AG20443 (cell line): ENCODE data around the gene MRPL43.
A peak's percentile ranks its signal among the peaks of the same experiment; 100 is the strongest.

ENCODE experiments used
- DNase-seq: peaks from one replicate; pipeline ENCODE4 v3.0.0; 2012; ENCODE audit warnings: low spot score, mixed read lengths

MRPL43 gene

DNA sequence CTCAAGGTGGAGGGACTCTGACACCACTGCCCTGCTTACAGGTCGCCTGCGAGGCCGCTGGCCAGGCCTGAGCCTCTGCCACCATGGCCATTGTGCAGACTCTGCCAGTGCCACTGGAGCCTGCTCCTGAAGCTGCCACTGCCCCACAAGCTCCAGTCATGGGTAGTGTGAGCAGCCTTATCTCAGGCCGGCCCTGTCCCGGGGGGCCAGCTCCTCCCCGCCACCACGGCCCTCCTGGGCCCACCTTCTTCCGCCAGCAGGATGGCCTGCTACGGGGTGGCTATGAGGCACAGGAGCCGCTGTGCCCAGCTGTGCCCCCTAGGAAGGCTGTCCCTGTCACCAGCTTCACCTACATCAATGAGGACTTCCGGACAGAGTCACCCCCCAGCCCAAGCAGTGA lies 15.2 kb upstream of the MRPL43 start:
- no peak for DNase-seq

DNA sequence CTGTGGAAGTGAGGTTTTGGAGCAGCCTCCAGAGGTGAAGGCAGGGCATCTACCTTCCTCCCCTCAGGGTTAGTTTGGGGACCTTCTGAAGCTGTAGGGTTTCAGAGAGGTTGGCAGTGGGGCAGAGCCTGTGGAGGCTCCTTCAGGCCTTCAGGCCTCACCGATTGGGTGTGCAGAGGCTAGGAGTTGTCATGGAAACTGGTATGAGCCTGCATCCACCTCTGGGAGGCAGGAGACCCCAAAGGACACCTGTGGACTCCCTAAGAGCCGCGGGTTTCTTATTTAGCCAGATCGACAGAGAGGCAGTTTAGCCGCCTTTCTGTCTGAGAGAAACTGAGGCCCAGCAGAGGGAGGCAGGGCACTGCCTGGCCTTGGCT lies 14.3 kb upstream of the MRPL43 start:
- DNase-seq, result no peak

DNA sequence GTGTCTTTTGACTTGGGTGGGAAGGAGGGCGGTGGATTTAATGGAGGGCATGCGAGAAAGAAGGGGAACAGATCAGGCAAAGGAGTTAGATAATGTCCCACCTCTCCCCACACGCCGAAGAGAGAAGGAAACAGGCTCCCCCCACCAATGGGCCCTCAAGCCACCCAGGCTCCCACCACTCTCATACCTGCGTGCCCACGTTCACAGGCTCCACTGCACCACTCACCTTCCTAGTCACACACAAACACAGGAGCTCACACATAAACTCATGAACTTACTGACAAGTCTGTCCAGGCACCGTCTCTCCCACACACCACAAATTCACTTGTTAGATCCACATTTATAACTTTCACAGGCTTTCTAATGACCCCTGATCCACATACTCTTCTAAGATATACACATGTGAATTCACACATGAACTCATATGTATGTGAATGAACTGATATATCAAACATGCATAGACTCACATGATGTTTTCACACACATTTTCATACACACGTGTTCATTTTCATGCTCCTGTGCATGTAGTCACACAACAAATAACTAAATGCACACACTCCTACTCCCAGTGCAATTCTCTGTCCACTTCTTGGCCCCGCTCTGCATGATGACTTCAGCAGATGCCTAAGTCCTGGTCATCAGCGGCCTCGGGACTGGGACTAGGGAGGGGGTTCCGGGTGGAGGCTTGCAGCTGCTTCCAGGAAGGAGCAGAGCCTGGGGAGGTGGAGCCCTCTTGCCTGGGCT lies 13.8 kb upstream of the MRPL43 start:
- peak; percentile 91 for DNase-seq

DNA sequence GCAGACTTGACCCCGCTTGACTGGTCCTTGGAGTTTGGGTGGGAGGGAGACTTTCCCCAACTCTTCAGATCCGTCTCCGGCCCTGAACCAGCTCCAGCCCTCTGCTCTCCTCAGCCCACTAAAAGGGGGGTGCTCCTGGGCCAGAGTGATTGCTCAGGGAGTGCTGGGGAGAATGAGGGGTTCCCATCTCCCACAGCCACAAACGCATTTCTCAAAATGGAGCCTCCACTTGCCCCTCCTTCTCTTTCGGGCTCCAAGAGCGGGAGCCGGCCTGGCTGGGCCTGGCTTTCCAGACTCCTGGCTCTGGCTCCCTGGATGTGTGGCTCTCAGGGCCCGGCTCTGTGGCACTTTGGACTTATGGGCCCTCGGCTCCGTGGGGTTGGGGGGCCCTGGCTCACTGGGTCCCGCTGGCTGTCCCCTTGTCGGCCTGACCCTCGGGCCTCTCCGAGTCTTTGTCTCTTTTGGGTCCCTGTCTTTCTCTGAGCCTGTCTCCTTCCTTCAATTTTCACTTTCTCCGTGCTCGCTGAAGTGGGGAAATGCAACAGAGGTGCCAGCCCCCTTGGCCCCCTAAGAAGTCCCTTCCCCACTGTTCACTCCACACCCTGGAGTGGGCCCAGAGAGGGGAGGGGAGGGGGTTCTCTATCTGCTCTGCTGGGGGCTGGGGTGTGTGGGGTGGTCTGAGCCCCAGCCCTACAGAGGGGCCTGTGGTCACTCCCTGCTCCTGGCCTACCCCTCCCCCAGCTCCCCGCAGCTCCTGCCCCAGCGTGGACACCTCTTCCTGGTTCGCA lies 13.0 kb upstream of the MRPL43 start:
- DNase-seq, result peak; percentile 45

DNA sequence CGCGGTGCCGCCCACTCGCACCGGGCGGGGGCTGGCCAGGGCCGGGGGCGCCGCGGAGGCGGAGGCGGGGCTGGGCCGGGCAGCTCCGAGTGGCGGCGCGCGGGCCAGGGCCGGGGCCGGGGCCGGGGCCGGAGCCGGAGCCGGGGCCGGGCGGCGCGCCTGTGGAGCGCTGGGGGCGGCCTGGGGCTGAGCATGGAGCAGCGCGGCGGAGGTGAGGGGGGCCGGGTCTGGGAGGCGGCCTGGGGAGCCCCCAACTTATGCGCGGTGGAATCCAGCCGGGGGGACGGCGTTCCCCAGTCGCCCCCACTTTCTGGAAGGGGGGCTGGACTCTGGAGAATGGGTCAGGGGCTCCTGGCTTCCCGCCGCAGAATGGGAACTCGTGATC lies 12.4 kb upstream of the MRPL43 start, which contains the start of gene LZTS2:
Gene LZTS2, plus strand, starts transcription at position 67 of the 385 bp plus-strand sequence. CDS start 2,731 bp downstream, outside the sequence.
- DNase-seq, result no peak

DNA sequence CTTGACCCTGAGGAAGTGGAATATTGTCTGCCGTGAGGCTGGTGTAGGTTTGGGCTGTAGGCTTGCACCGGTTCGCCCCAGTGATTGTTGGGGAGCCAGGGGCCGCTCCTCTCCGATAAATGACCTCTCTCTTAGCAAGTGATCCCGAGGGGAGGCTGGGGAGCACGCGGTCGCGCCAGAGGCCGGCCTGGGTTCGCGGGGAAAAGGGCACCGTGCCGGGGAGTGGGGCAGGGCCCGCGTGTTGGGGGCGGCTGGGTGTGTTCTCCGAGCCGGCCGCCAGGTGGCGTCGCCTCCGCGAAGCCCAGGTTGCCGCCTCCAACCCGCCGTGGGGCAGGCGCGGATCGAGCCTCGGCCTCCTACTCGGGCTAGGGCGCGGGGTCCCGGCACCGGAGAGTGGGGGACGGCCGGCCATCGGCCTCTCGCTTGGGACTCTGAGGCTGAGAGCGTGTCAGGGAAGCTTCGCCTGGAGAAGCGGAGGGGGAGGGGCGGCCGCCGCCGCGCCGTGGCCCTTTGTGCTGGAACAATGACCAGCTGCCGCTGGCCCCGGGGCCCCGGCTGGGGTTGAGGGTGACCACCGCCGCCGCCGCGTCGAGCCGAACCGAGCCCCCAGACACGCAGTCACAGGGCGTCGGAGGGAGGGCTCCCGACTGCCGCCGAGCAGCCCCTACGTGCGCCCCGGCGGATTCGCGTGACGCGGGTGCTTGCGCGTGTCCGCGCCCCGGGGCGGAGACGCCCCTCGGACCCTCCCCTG lies 11.9 kb upstream of the MRPL43 start:
- DNase-seq, result peak; percentile 92

DNA sequence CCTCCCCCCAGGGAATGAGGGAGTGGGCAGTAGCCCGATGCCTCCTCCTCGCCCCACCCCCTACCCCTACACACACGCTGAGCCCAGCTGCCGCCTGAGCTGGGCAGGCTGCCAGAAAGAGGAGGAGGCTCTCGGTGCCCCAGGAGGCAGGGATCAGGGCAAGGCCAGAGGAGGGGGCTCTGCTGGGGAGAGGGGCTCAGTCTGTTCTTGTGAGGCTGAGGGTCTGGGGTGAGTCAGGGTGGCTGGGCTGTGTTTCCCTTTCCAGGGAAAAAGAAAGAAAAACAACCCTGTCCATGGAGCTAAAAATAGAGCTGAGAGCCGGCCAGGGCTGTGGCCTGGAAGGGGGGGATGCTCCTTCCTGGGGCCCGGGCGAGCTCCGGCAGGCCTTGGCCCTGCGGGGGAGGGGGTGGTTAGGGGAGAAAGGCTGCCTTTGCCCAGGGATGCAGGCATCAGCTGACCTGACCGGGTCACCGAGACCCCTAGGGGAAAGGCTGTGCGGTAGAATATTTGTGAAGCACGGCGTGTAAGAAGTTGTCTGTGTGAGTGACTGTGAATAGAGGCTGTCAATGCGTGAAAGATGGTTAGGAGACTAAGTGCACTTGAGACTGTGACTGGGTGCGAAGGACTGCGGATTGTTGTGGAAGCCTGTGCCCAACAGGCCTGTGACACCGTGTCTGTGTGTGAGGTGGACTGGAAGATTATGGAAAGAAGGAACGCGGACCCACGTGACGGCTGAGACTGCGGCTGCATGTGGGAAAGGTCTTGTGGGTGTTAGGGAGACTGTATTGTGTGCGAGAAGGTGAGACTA lies 11.1 kb upstream of the MRPL43 start:
- peak; percentile 86 for DNase-seq

DNA sequence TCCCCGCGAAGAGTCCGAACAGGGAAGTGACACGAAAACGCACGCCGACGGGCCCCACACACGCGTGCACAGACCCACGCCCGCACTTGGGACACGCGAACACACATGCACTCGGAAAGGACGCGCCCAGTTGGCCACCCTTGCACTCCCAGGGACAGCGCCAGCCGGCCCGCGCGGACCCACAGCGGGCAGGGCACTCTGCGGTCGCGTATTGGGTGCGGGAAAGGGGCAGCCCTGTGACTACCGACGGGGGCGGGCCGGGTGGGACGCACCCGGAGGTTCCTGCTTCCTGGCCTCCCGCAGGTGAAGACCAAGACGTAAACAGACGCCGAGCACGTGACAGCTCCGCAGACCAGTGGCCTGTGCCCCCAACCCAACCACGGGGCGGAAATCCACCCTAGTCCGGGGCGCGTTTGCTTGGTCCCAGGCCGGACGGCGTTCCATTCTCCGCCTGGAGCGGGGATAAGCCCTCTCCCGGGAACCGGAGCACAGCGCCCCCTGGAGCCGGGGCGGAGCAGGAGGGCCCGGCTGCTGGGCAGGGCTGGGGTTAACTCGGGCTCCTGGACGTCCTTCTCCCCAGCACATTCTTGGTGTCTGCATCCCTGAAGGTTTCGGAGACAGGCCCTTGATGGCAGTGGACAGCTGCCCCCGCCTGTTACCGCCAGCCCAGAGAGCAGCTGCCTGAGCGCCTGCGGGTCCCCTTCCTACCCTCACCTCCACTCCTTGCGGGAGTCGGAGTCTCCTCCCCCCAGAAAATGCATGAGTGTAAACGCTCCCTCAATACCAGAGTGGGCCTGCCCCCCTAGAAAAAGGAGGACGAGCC lies 10.3 kb upstream of the MRPL43 start:
- DNase-seq, result peak; percentile 92

DNA sequence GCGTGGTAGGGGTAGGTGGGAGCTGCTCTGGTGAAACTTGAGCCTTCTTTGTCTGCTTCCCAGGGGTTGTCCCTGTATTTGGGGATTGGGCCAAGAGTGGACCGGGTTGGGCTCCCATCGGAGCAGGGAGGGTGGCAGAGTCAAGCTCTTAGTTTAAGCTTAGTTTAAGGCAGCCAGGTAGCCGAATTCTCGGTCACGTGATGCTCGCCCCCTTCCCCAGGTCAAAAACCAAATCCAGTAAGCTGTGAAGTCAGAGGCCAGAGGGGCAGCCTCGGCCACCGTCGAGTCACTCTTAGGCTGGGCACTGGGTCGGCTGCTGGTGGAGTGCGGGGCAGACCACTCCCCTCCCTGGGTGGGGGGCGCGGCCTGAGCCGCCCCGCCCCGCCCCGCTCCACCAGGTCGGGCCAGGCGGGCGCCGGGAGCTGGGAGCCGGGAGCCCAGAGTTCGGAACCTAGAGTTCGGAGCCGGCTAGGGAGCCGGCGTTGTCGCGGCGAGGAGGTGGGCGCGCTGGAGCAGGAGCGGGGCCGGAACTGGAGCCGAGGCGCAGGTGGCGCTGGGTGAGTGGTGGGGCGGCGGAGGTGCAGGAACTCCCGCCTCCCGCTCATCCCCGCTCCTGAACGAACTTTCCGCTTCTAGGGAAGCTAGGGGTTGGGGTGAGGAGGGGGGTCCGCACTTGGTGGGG lies 9.5 kb upstream of the MRPL43 start:
- DNase-seq, result peak; percentile 39

DNA sequence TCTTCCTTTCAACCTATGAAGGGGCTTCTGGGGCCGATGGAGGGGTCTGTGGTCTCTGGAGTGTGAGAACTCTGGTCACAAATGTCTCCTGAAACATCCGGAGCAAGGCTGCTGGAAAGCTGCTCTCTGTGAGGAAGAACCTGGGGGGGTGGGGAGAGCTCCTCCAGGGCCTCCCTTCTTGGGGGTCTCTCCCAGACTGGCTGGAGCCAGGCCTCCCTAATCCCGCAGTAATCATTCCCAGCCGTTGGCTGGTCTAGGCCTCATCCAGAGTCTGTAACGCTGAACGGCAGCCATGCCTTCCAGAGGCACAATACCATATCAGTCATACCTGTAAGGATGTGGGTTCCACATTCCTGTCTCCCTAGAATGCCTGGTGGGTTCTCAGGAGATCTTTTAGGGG lies 7.9 kb upstream of the MRPL43 start:
- no peak for DNase-seq

DNA sequence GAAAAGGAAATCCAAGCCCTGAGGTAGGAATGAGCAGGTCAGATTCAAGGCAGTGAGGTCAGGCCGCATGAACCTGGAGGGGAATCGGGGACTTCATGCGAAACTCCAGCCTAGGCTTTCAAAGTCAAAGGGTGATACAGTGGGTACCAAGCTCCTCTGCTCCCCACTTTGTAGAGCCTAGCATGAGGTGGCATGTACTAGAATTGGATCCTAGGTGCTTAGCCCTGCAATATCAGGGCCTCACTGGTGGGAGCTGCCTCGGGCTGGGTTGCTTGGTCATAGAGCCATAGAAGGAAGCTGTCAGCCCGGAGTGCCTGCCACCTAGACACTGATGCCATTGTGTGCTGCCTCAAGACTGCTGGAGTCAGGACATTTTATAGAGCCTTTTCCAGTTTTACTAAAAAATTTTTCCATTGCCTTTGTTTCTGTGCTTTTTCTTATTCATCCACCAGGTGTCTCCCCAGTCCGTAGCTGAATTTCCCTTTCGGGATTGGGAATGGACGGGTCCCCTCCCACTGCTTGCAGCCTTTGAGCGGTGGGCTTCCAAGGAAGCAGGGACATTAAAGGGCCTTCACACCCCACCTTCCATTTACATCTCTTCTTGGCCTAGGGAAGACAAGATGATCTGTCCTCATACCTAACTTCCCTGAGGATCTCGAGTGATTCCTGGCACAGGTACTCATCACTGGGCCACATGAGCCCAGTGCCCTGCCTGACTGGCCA lies 6.8 kb upstream of the MRPL43 start:
- peak; percentile 61 for DNase-seq

DNA sequence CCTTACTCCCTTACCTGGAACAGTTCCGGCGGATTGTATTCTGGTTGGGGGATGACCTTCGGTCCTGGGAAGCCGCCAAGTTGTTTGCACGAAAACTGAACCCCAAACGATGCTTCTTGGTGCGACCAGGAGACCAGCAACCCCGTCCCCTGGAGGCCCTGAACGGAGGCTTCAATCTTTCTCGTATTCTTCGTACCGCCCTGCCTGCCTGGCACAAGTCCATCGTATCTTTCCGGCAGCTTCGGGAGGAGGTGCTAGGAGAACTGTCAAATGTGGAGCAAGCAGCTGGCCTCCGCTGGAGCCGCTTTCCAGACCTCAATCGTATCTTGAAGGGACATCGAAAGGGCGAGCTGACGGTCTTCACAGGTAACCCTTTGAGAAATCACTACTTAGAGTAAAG lies 1.8 kb upstream of the MRPL43 start:
- no peak for DNase-seq

DNA sequence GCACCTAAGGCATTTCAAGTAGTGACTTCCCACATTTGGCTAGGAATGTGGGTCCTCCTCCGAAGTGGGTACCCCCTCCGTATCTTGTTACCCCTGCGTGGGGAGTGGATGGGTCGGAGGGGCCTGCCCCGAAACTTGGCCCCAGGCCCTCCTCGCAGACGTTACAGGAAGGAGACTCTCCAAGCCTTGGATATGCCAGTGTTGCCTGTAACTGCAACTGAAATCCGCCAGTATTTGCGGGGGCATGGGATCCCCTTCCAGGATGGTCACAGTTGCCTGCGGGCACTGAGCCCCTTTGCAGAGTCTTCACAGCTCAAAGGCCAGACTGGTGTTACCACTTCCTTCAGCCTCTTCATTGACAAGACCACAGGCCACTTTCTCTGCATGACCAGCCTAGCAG lies 869 bp upstream of the MRPL43 start:
- DNase-seq, result no peak

DNA sequence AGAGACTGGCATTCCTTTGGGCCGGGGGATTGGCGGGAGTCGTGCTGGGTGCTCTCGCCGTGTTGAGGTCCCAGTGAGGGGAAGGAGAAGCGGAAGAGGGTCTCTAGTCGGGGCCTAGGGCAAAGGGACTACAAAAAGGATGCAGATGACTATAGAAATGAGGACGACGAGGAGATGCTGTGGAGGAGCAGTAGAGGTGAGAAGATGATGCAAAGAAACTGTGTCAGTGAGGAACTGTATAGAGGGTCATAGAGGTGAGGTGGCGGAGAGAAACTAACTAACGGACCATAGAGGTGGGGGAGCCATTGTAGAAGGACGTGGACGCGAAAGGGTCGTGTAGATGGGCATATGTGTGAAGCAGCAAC lies 370 bp upstream of the MRPL43 start:
- no peak for DNase-seq

DNA sequence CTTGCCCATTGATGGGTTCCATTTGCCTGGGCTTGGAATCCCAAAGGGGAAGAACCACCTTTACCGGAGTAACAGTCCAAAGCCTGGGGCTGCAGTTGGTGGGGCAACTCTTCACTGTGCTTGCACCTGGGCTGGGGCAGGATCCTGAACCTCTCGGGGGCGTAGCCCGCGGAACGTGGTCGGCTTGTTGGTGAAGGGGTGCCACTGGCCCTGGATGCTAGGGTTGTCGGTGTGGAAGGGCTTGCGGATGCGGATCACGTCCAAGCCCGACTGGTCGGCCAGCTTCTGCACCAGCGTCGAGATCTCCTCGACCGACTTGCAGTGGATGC lies 710 bp downstream of the MRPL43 start:
- DNase-seq, result no peak

DNA sequence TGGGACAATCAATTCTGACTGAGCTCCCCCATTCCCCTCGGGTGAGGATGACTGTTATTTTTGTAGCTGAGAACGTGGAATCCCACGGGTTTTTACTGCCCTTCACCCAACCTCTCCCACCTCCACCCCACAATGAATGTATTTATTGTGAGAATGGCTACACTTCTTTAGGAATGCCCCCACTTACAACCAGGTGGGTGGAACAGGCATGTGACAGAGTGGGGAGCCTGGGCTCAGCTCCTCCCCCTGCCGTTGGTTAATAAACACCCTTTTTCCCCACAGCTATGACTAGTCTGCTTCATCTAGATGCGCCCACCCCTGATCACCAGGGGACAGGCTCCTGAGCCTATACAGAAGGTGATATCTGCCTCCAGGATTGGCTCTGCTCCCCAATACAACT lies 2.0 kb downstream of the MRPL43 start:
- DNase-seq, result no peak

DNA sequence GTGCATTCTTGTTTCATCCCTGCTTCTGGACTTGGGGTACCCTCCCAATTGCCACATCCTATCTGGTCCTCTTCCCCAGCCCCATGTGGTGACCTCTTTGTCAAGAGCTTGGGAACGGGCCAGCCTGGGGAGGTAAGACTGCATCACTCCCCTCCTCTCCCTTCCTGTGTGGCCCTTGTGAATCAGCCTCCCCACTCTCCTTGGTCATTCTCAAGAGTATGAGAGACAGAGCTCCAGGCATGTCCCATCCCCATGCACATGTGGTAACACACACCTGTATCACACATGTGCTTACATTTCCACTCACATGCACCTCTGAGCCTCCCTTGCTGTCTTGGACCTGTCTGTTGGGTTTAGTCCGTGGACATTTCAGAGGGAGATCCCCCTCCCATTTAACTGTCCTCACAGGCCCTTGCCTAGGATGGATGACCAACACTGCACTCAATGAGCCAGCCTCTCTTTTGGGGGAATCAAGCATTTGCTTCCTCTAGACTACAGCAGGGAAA lies 2.6 kb downstream of the MRPL43 start:
- DNase-seq, result no peak

DNA sequence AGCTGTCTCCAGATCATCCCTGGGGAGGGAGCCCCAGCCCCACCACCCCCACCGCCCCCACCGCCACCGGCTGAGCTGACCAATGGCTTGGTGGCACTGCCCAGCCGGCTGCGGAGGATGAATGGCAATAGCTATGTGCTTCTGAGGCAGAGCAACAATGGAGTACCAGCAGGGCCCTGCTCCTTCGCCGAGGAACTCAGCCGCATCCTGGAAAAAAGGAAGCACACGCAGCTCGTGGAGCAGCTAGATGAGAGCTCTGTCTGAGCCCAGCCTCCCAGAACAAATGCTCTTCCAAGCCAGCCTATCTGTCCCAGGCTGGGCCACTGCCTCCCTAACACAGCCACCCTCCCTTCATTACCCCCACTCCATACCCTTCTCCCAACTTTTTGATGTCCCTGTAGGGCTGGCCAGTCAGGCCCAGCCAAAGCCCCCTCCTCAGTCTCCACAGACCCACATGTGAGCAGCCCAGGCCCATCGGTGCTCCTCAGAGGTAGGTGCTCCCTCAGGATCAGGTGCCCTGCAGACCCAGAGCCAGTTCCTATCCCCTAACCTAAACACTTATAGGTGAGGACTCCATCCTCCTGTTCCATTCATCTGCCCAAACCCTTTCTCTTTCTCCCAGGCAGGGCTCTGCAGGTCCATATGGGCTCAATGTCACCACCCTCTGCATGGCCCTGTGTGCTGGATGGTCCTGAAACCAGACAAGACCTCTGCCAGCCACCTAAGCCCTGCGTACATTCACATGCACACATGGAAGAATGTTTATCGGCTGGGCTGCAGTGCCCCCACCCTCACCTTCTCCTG lies 3.2 kb downstream of the MRPL43 start:
- DNase-seq, result no peak
